Measurements from ENCODE around the gene NEDD4L.

NEDD4L gene

GRCh38 chr18:58207520-58208152 lies 163.6 kb downstream of the NEDD4L start:
- no peak for TF ChIP-seq CTCF (IDR thresholded peaks at IDR 0.05; ENCODE audit: low read depth, low read length, missing control alignments)
- no peak overlapping the region for H3K4me3 ChIP-seq (ENCODE audit: low read depth, low read length)
- DNase-seq (ENCODE audit: low read depth), result no peak

GRCh38 chr18:58208207-58208932 lies 164.3 kb downstream of the NEDD4L start:
- no peak for TF ChIP-seq CTCF (IDR thresholded peaks at IDR 0.05; ENCODE audit: low read depth, low read length, missing control alignments)
- DNase-seq (ENCODE audit: low read depth), result no peak
- H3K4me3 ChIP-seq (ENCODE audit: low read depth, low read length), result no peak overlapping the region

DNA sequence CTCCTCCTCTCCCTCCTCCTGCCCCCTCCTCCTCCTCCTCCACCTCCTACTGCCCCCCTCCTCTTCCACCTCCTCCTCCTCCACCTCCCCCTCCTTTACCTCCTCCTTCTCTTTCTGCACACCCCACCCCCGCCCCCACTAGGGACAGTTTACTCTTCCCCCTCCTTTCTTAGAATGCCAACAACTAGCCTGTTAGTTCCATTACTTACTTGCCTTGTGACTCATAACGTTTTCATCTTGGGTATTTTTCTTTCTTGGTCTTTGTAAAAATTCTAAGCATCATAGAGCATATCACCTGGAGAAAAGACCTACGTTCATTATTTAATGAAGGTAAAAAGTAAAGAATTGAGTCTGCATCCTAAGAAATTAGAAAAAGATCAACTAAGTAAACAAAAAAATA lies 165.3 kb downstream of the NEDD4L start:
- DNase-seq (ENCODE audit: low read depth), result no peak
- H3K4me3 ChIP-seq (ENCODE audit: low read depth, low read length), result no peak overlapping the region
- no peak for TF ChIP-seq CTCF (IDR thresholded peaks at IDR 0.05; ENCODE audit: low read depth, low read length, missing control alignments)

- H3K4me3 ChIP-seq (ENCODE audit: low read depth, low read length), result no peak overlapping the region
- DNase-seq (ENCODE audit: low read depth), result no peak
- no peak for TF ChIP-seq CTCF (IDR thresholded peaks at IDR 0.05; ENCODE audit: low read depth, low read length, missing control alignments)
Measured at GRCh38 chr18:58211510-58211909, 167.5 kb downstream of the NEDD4L start.

- no peak for TF ChIP-seq CTCF (IDR thresholded peaks at IDR 0.05; ENCODE audit: low read depth, low read length, missing control alignments)
- no peak overlapping the region for H3K4me3 ChIP-seq (ENCODE audit: low read depth, low read length)
- no peak for DNase-seq (ENCODE audit: low read depth)
Measured at GRCh38 chr18:58212274-58212673, 168.2 kb downstream of the NEDD4L start.

DNA sequence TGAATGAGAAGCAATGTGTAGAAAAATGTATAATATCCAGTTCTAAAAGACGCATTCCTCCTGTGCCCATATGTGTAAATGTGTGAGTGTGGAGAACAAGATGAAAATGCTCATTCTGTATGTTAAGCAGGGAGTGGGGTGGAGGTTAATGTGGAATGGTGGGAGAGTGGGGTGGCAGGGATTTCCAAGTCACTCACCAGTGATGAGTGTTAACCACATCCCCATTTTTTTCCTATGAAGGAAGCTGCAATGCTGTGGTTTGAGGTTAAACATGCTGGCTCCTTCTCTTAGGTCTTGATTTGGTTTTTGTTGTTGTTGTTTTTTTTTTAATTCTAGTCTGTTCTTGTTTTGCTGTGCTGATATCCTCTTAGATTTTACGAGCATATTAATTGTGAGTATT lies 169.4 kb downstream of the NEDD4L start:
- no peak overlapping the region for H3K4me3 ChIP-seq (ENCODE audit: low read depth, low read length)
- no peak for DNase-seq (ENCODE audit: low read depth)

More for the DNA sequence above, 169.4 kb downstream of the NEDD4L start:
- TF ChIP-seq CTCF (IDR thresholded peaks at IDR 0.05; ENCODE audit: low read depth, low read length, missing control alignments), result no peak
